Aorta (tissue), 5 donors: ENCODE measurements around the gene BTNL9. TPM values are rescaled to one million over a fixed set of nuclear protein-coding genes. Genes with fewer than 3 reads are reported as not detected.
A peak's percentile ranks its signal among the peaks of the same experiment; 100 is the strongest.

Experiments used
- ATAC-seq: fragments of 200-7000 bp; cut with Tn5 transposase; one replicate; pipeline ENCODE4 v1.9.1; 2022; ENCODE audit warnings: moderate library complexity; ENCODE audit not compliant: low FRiP score
- DNase-seq, 2 donors: peaks; one replicate each; pipeline ENCODE4 v3.0.0-alpha.2; 2020
- H3K27ac ChIP-seq, 2 donors: one replicate each; pipeline ENCODE4 v1.5.1; 2013; ENCODE audit warnings: low read length in 2 of 2, mild to moderate bottlenecking in 2 of 2, moderate library complexity in 2 of 2, control low read depth in 1 of 2, inconsistent platforms in 1 of 2, low read depth in 1 of 2
- H3K27me3 ChIP-seq, 2 donors: one replicate each; pipeline ENCODE4 v1.6.1; 2013; ENCODE audit warnings: control low read depth in 1 of 2, low read length in 1 of 2, mild to moderate bottlenecking in 1 of 2, moderate library complexity in 1 of 2; ENCODE audit not compliant: insufficient read depth in 2 of 2, control insufficient read depth in 1 of 2
- H3K36me3 ChIP-seq, 2 donors: one replicate each; pipeline ENCODE4 v1.6.1; 2013; ENCODE audit warnings: control low read depth in 1 of 2, low read length in 1 of 2, mild to moderate bottlenecking in 1 of 2; ENCODE audit not compliant: insufficient read depth in 2 of 2, control insufficient read depth in 1 of 2
- H3K4me1 ChIP-seq, 2 donors: one replicate each; pipeline ENCODE4 v1.6.1; 2013; ENCODE audit warnings: low read length in 2 of 2, control low read depth in 1 of 2, mild to moderate bottlenecking in 1 of 2, moderate library complexity in 1 of 2; ENCODE audit not compliant: insufficient read depth in 2 of 2, control insufficient read depth in 1 of 2
- H3K4me3 ChIP-seq, 2 donors: one replicate each; pipeline ENCODE4 v1.5.1; 2013; ENCODE audit warnings: low read length in 2 of 2, control low read depth in 1 of 2, mild to moderate bottlenecking in 1 of 2
- H3K9me3 ChIP-seq: one replicate; pipeline ENCODE4 v1.6.1; 2013; ENCODE audit warnings: mild to moderate bottlenecking, low read length; ENCODE audit not compliant: control insufficient read depth
- WGBS, 2 donors: extraction: QIAGEN DNeasy Blood & Tissue Kit; methylation state at CpG; one replicate each; pipeline ENCODE4 v1.1.7; 2013; 5-methylcytosine and 5-hydroxymethylcytosine counted together
- intact Hi-C, 2 donors: fragments of 100-400 bp; cut with DNase I; formaldehyde crosslinking; loops; one replicate each; pipeline versions ENCODE4 v1.14.2 to v1.15.0; 2022
- polyA plus RNA-seq, 2 donors: library from polyadenylated mRNA; stranded (reverse); fragments of 200-250 nt; gene quantifications; one replicate each; pipeline ENCODE4 v1.2.3, GENCODE V29; 2013
- total RNA-seq, 2 donors: library from RNA; stranded (reverse); fragmentation: NEBNext Ultra II Directional; extraction: Animal tissue kit (Norgen Biotek cat#: 25700); gene quantifications; one replicate each; pipeline ENCODE4 v1.2.1, GENCODE V29; 2021
- donor health status: healthy with polysubstance abuse.
- donor health status: Bipolar disorder and iron deficiency.
- donor health status: DM: no; HTN: no; CAD: no.
- donor health status: DM: no; HTN: no; CAD: no.
- donor health status: DM: yes; HTN: yes; CAD: no.

BTNL9 gene
- total and polyA plus RNA-seq, 4 donors: 0.26 to 33.0 (median 8.8) TPM

GRCh38 chr5:181040631-181040945, 522 bp downstream of the BTNL9 start:
- peaks cover 1% of the 10 kb centered on the region for H3K9me3 ChIP-seq
- DNase-seq (peak in 1 of 2 donors; percentile 32), ATAC-seq (no peak)
- H3K27me3 ChIP-seq: no peaks in the 10 kb centered on the region
- H3K36me3 ChIP-seq: no peaks in the 10 kb centered on the region
- H3K4me3 ChIP-seq: no peak overlapping the region
- 80 to 83% methylated on average over 8 of the region's 8 CpGs for WGBS, 2 donors
- H3K4me1 ChIP-seq: no peaks in the 10 kb centered on the region
- no peak overlapping the region for H3K27ac ChIP-seq
- intact Hi-C loops: no loop called here

- DNase-seq (no peak), ATAC-seq (no peak)
- Histone ChIP-seq H3K4me3 (no peak overlapping the region), H3K27ac (no peak overlapping the region), H3K9me3 (peaks cover 1% of the 10 kb centered on the region), H3K27me3 (no peaks in the 10 kb centered on the region), H3K4me1 (no peaks in the 10 kb centered on the region), H3K36me3 (no peaks in the 10 kb centered on the region)
- WGBS, 2 donors: 44 to 45% methylated on average over 6 of the region's 6 CpGs
- intact Hi-C loops: no loop called here
These were observed 977 bp downstream of the BTNL9 start for GRCh38 chr5:181041043-181041442.

GRCh38 chr5:181042036-181042713, 2.1 kb downstream of the BTNL9 start:
- Histone ChIP-seq H3K4me1 (no peaks in the 10 kb centered on the region), H3K27ac (no peak overlapping the region), H3K27me3 (no peaks in the 10 kb centered on the region), H3K4me3 (no peak overlapping the region), H3K9me3 (peaks cover 1% of the 10 kb centered on the region), H3K36me3 (no peaks in the 10 kb centered on the region)
- intact Hi-C loops: no loop called here
- DNase-seq (peak in 1 of 2 donors; percentile 48), ATAC-seq (no peak)
- 63 to 65% methylated on average over 15 of the region's 15 CpGs for WGBS, 2 donors

- no peaks in the 10 kb centered on the region for H3K27me3 ChIP-seq
- no peak overlapping the region for H3K27ac ChIP-seq
- ATAC-seq (no peak), DNase-seq (no peak)
- peaks cover 1% of the 10 kb centered on the region for H3K9me3 ChIP-seq
- WGBS, 2 donors: 64 to 70% methylated on average over 11 of the region's 11 CpGs
- no peaks in the 10 kb centered on the region for H3K36me3 ChIP-seq
- no peaks in the 10 kb centered on the region for H3K4me1 ChIP-seq
- intact Hi-C loops: no loop called here
- H3K4me3 ChIP-seq: no peak overlapping the region
These were observed 2.7 kb downstream of the BTNL9 start for GRCh38 chr5:181042722-181043121.

- peaks cover 3% of the 10 kb centered on the region for H3K9me3 ChIP-seq
- H3K27ac ChIP-seq: no peak overlapping the region
- H3K4me3 ChIP-seq: no peak overlapping the region
- 65 to 72% methylated on average over 12 of the region's 12 CpGs for WGBS, 2 donors
- intact Hi-C loops: no loop called here
- H3K27me3 ChIP-seq: no peaks in the 10 kb centered on the region
- ATAC-seq (no peak), DNase-seq (peak in 1 of 2 donors; percentile 34)
- H3K4me1 ChIP-seq: no peaks in the 10 kb centered on the region
- no peaks in the 10 kb centered on the region for H3K36me3 ChIP-seq
These were observed 3.4 kb downstream of the BTNL9 start for GRCh38 chr5:181043285-181044092.

GRCh38 chr5:181044093-181044599, 4.1 kb downstream of the BTNL9 start:
- ATAC-seq: no peak
- Histone ChIP-seq H3K9me3 (peaks cover 3% of the 10 kb centered on the region), H3K27me3 (no peaks in the 10 kb centered on the region), H3K27ac (no peak overlapping the region), H3K4me1 (no peaks in the 10 kb centered on the region), H3K4me3 (no peak overlapping the region), H3K36me3 (no peaks in the 10 kb centered on the region)
- 84% methylated on average over 10 of the region's 10 CpGs for WGBS, 2 donors
- intact Hi-C loops: no loop called here
- DNase-seq: peak in 1 of 2 donors; percentile 55

GRCh38 chr5:181044662-181045305, 4.7 kb downstream of the BTNL9 start:
- H3K9me3 ChIP-seq: peaks cover 3% of the 10 kb centered on the region

GRCh38 chr5:181045316-181045715, 5.2 kb downstream of the BTNL9 start:
- Histone ChIP-seq H3K9me3 (peaks cover 3% of the 10 kb centered on the region), H3K27me3 (no peaks in the 10 kb centered on the region), H3K36me3 (no peaks in the 10 kb centered on the region), H3K27ac (no peak overlapping the region), H3K4me1 (no peaks in the 10 kb centered on the region), H3K4me3 (no peak overlapping the region)
- no peak for ATAC-seq
- intact Hi-C loops: no loop called here
- WGBS, 2 donors: 50 to 52% methylated on average over 10 of the region's 10 CpGs
- peak in 1 of 2 donors; percentile 62 for DNase-seq

More at GRCh38 chr5:181044662-181045305, 4.7 kb downstream of the BTNL9 start:
- Histone ChIP-seq H3K4me3 (no peak overlapping the region), H3K36me3 (no peaks in the 10 kb centered on the region), H3K4me1 (no peaks in the 10 kb centered on the region), H3K27ac (no peak overlapping the region), H3K27me3 (no peaks in the 10 kb centered on the region)
- WGBS, 2 donors: 50 to 53% methylated on average over 11 of the region's 11 CpGs
- intact Hi-C loops: no loop called here
- no peak for ATAC-seq
- peak in 1 of 2 donors; percentile 32 for DNase-seq
